Testis (tissue), 3 donors: Measurements from ENCODE around the gene WLS. TPM values are rescaled to one million over a fixed set of nuclear protein-coding genes. Genes with fewer than 3 reads are reported as not detected.

Experiments used
- DNase-seq: peaks from one replicate; pipeline ENCODE4 v3.0.0-alpha.2; 2019
- H3K27ac ChIP-seq, 2 donors: fragments of 200-600 bp; sonication (generic); one replicate each; pipeline ENCODE4 v1.5.1; 2019
- H3K27me3 ChIP-seq: fragments of 200-600 bp; sonication (generic); one replicate; pipeline ENCODE4 v1.5.1; 2019
- H3K36me3 ChIP-seq: fragments of 200-600 bp; sonication (generic); one replicate; pipeline ENCODE4 v1.5.1; 2017; ENCODE audit warnings: low read depth; ENCODE audit errors: missing control alignments
- H3K4me1 ChIP-seq: fragments of 200-600 bp; sonication (generic); one replicate; pipeline ENCODE4 v1.5.1; 2019
- H3K4me3 ChIP-seq, 2 donors: fragments of 200-600 bp; sonication (generic); one replicate each; pipeline ENCODE4 v1.5.1; 2017 to 2019
- H3K9me3 ChIP-seq: fragments of 200-600 bp; sonication (generic); one replicate; pipeline ENCODE4 v1.5.1; 2017
- POLR2A ChIP-seq: fragments of 450-650 bp; IDR thresholded peaks from one replicate; pipeline ENCODE4 v1.6.1; 2017; ENCODE audit warnings: antibody characterized with exemption, mild to moderate bottlenecking, moderate library complexity
- WGBS, 2 donors: methylation state at CpG; one replicate each; pipeline ENCODE4 v1.1.5; 2018; 5-methylcytosine and 5-hydroxymethylcytosine counted together
- intact Hi-C: fragments of 100-400 bp; cut with DNase I; formaldehyde crosslinking; loops from one replicate; pipeline ENCODE4 v1.15.1; 2023; ENCODE audit warnings: low total_unique reads
- polyA plus RNA-seq: library from polyadenylated mRNA; stranded (reverse); fragments of 350-450 nt; fragmentation: Illumina TruSeq; extraction: RNeasy Lipid Tissue Mini Kit (QIAGEN cat#74804); gene quantifications from one replicate; pipeline ENCODE4 v1.2.3, GENCODE V29; 2014; ENCODE audit warnings: low read depth, low replicate concordance; ENCODE audit not compliant: insufficient read depth
- total RNA-seq, 2 donors: library from RNA; depleted of rRNA; stranded (reverse); fragments of >200 nt; gene quantifications; one replicate each; pipeline ENCODE4 v1.2.3, GENCODE V29; 2016
- TF ChIP-seq, protein P1 (sequence below), 3 experiments: fragments of 450-650 bp in 2 of 3; fragments of 200-600 bp in 1 of 3; sonication (generic) in 1 of 3; IDR thresholded peaks; one replicate each; pipeline ENCODE4 v1.5.1; 2016 to 2019; ENCODE audit warnings: antibody characterized with exemption in 3 of 3, mild to moderate bottlenecking in 2 of 3, moderate library complexity in 1 of 3

WLS gene
- total and polyA plus RNA-seq, 3 donors from 2014 or later, result 32.6 to 93.7 (median 75.5) TPM

DNA sequence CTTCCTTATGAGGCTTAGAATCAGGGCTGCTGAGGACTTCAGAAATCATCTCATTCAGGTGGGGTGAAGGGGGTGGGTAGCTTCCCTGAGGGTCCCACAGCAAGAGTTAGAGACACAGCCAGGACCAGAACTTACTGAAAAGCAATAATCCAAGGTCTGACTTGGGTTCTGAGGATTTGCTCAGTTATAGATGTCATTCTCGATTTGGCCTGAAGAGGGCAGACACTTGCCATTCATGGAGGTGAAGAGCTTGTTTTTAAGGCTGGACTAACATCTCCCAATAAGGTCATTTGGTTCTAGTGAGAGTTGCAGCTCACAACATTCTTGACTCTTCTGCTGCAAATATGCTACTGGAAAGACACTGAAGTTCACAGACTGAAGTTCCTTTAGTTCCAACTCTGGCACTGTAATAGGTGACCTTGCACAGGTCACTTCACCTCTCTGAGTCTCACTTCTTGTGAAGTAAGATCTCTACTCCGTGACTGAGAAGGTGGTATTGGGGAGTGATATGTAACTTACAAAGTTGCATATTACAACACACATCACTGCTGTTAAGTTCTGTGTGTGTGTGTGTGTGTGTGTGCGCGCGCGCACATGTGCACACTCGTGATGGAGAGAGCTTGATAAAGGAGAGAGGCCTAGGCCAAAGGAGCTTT is 112.1 kb downstream of the WLS start:
- peak; percentile 75 for DNase-seq
- Histone ChIP-seq H3K27me3 (no peaks in the 10 kb centered on the region), H3K36me3 (no peaks in the 10 kb centered on the region), H3K27ac (peak overlapping the region in 1 of 2 donors; percentile 14), H3K9me3 (no peaks in the 10 kb centered on the region), H3K4me1 (no peaks in the 10 kb centered on the region), H3K4me3 (no peak overlapping the region)
- WGBS, 2 donors, result 40 to 42% methylated on average over 7 of the region's 7 CpGs
- intact Hi-C loops, result no loop called here
- TF ChIP-seq, protein P1, sequence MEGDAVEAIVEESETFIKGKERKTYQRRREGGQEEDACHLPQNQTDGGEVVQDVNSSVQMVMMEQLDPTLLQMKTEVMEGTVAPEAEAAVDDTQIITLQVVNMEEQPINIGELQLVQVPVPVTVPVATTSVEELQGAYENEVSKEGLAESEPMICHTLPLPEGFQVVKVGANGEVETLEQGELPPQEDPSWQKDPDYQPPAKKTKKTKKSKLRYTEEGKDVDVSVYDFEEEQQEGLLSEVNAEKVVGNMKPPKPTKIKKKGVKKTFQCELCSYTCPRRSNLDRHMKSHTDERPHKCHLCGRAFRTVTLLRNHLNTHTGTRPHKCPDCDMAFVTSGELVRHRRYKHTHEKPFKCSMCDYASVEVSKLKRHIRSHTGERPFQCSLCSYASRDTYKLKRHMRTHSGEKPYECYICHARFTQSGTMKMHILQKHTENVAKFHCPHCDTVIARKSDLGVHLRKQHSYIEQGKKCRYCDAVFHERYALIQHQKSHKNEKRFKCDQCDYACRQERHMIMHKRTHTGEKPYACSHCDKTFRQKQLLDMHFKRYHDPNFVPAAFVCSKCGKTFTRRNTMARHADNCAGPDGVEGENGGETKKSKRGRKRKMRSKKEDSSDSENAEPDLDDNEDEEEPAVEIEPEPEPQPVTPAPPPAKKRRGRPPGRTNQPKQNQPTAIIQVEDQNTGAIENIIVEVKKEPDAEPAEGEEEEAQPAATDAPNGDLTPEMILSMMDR (IDR thresholded peaks at IDR 0.05), result peak; percentile 84 to 94 (median 86)
- no peak for TF ChIP-seq POLR2A

DNA sequence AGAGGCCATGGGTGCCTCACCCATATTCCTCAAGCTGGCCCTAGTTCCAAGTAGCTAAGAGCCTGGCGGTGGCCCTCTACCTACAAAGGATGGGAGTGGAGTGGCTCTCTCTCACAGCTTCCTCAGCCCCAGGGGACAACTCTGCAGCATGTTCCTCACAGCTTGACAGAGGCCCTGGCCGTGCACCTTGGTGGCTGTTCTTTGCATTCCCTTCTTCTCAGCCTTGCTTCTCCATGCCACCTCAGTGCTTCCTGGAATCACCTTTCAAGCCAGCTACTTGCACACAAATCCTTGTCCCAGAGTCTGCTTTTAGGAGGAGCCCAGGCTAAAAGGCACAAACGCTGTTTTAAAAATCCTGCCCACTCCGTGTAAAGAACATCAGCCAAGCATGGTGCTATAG is 112.9 kb downstream of the WLS start:
- Histone ChIP-seq H3K27ac (no peak overlapping the region), H3K4me1 (no peaks in the 10 kb centered on the region), H3K4me3 (no peak overlapping the region), H3K36me3 (no peaks in the 10 kb centered on the region), H3K9me3 (no peaks in the 10 kb centered on the region), H3K27me3 (no peaks in the 10 kb centered on the region)
- WGBS, 2 donors, result 88 to 91% methylated on average over 4 of the region's 4 CpGs
- DNase-seq, result no peak
- intact Hi-C loops, result loop anchor here (5.0 to 10.0 kb wide), 3 partner anchors 223 to 355 kb away; no protein-coding TSS in a partner anchor
- TF ChIP-seq POLR2A, result no peak
- TF ChIP-seq, protein P1 (IDR thresholded peaks at IDR 0.05), result no peak

DNA sequence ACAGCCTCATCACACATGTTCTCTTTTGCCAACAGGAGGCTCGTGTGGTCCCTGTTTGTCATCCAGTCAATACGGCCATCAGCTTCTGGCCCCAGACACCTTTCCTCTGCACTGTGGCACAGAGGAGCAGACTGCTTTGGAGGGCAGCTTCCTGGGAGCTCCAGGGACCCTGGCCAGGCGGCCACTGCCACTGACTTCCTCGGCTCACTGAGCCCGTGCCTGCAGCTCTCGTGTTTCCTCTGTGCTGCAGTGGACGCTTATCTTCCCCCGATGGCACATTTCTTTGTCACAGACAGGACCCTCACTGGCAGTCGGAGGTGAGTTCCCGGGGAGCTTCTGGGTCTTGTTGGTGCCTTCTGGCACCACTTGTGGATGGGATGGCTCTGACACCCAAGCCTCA is 114.9 kb downstream of the WLS start:
- no peaks in the 10 kb centered on the region for H3K36me3 ChIP-seq
- TF ChIP-seq POLR2A, result no peak
- TF ChIP-seq, protein P1 (IDR thresholded peaks at IDR 0.05), result no peak
- 84% methylated on average over 9 to 10 of the region's 10 CpGs for WGBS, 2 donors
- H3K9me3 ChIP-seq, result no peaks in the 10 kb centered on the region
- H3K27me3 ChIP-seq, result no peaks in the 10 kb centered on the region
- intact Hi-C loops, result loop anchor here (5.0 to 10.0 kb wide), 3 partner anchors 225 to 353 kb away; no protein-coding TSS in a partner anchor
- H3K4me3 ChIP-seq, result no peak overlapping the region
- H3K4me1 ChIP-seq, result peaks cover 4% of the 10 kb centered on the region
- no peak overlapping the region for H3K27ac ChIP-seq
- no peak for DNase-seq

DNA sequence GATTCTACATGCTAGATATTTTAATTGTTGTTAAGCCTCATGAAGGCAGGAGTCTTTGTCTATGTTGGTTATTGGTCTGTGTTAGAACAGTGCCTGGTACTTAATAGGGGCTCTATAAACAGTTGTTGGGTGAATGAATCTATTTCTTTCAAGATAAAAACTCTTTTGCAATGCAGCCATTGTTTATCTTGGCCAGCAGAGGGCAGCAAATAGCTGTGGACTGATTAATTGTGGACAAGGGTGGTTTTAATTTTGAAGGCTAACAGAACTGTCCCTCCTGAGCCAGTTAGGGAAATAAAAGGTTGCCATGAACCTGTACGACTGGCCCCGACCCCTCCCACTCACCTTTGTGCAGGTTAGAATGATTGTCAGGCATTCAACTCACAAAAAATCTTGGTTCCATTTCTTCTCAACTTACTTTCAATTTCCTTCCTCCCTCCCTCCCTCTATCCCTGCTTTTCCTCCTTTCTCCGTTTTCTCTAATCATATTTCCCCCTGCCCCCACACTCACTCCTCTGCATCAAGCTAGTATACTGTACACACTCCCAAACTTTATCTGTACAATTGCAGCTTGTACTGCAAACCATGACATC is 115.6 kb downstream of the WLS start:
- TF ChIP-seq POLR2A, result no peak
- TF ChIP-seq, protein P1 (IDR thresholded peaks at IDR 0.05), result peak; percentile 89
- Histone ChIP-seq H3K27me3 (no peaks in the 10 kb centered on the region), H3K27ac (no peak overlapping the region), H3K9me3 (no peaks in the 10 kb centered on the region), H3K4me1 (peaks cover 11% of the 10 kb centered on the region), H3K4me3 (no peak overlapping the region), H3K36me3 (no peaks in the 10 kb centered on the region)
- intact Hi-C loops, result loop anchor here (5.0 to 10.0 kb wide), 3 partner anchors 226 to 352 kb away; no protein-coding TSS in a partner anchor
- peak; percentile 66 for DNase-seq
- WGBS, 2 donors, result 11 to 22% methylated on average over 3 of the region's 3 CpGs
